PC-9 (cell line): ENCODE measurements around the gene MNT. TPM values are rescaled to one million over a fixed set of nuclear protein-coding genes. Genes with fewer than 3 reads are reported as not detected.

Experiments used
- BruUV-seq: library from RNA; stranded (reverse); fragments of 400-500 nt; replicated peaks from 2 replicates; lab custom pipeline; 2021; lab: Mats Ljungman, UMichigan
- CTCF ChIA-PET: fragments of 300-600 bp; sonication (Branson Sonifier 250); formaldehyde crosslinking; loops from one replicate; lab custom pipeline; 2022; ENCODE audit warnings: antibody characterized with exemption; lab: Charles Lee
- POLR2A ChIA-PET: fragments of 300-600 bp; sonication (Branson Sonifier 250); formaldehyde crosslinking; loops from one replicate; lab custom pipeline; 2022; ENCODE audit warnings: antibody characterized with exemption; ENCODE audit not compliant: unreplicated experiment; lab: Charles Lee
- DNase-seq, 2 experiments: peaks; one replicate each; pipeline versions ENCODE4 v3.0.0 to v3.0.0-alpha.2; 2015 to 2022; ENCODE audit warnings: mixed read lengths in 1 of 2
- H2AFZ ChIP-seq: fragments of 200-600 bp; sonication (generic); 2 replicates; pipeline ENCODE4 v1.8.1; 2017; ENCODE audit warnings: antibody characterized with exemption
- H3F3A ChIP-seq: fragments of 200-600 bp; sonication (generic); 2 replicates; pipeline ENCODE4 v1.8.1; 2017; ENCODE audit warnings: antibody characterized with exemption, mild to moderate bottlenecking, low read depth; ENCODE audit not compliant: insufficient read depth
- H3K27ac ChIP-seq: fragments of 200-600 bp; sonication (generic); 2 replicates; pipeline ENCODE4 v1.6.1; 2016; ENCODE audit warnings: mixed run types
- H3K27me3 ChIP-seq: fragments of 200-600 bp; sonication (generic); 2 replicates; pipeline ENCODE4 v1.6.1; 2016; ENCODE audit warnings: low read depth, mixed run types; ENCODE audit not compliant: insufficient read depth
- H3K36me3 ChIP-seq: fragments of 200-600 bp; sonication (generic); 2 replicates; pipeline ENCODE4 v1.6.1; 2016; ENCODE audit warnings: low read depth, mixed run types
- H3K4me1 ChIP-seq: fragments of 200-600 bp; sonication (generic); replicated peaks from 2 replicates; pipeline ENCODE4 v1.6.1; 2016; ENCODE audit warnings: mixed run types; ENCODE audit not compliant: insufficient read depth
- H3K4me2 ChIP-seq: fragments of 200-600 bp; sonication (generic); 2 replicates; pipeline ENCODE4 v1.6.1; 2017; ENCODE audit warnings: mixed run types
- H3K4me3 ChIP-seq: fragments of 200-600 bp; sonication (generic); 2 replicates; pipeline ENCODE4 v1.6.1; 2016; ENCODE audit warnings: mixed run types
- H3K79me2 ChIP-seq: fragments of 200-600 bp; sonication (generic); 2 replicates; pipeline ENCODE4 v1.6.1; 2017; ENCODE audit warnings: low read depth, mixed run types
- H3K9me2 ChIP-seq: fragments of 200-600 bp; sonication (generic); 2 replicates; pipeline ENCODE4 v1.8.1; 2017; ENCODE audit warnings: mild to moderate bottlenecking; ENCODE audit not compliant: insufficient read depth
- H3K9me3 ChIP-seq: fragments of 200-600 bp; sonication (generic); 2 replicates; pipeline ENCODE4 v1.8.1; 2016; ENCODE audit warnings: low read depth; ENCODE audit not compliant: insufficient read depth
- H4K20me1 ChIP-seq: fragments of 200-600 bp; sonication (generic); 2 replicates; pipeline ENCODE4 v1.8.1; 2017; ENCODE audit not compliant: insufficient read depth
- EZH2 ChIP-seq: fragments of 200-600 bp; sonication (generic); IDR thresholded peaks from 2 replicates; pipeline ENCODE4 v1.8.0; 2017; ENCODE audit warnings: antibody characterized with exemption, low read depth
- intact Hi-C: fragments of 100-400 bp; cut with micrococcal nuclease; formaldehyde crosslinking; loops from one replicate; pipeline ENCODE4 v1.10.0; 2022; ENCODE audit not compliant: unreplicated experiment
- total RNA-seq: library from RNA; stranded (reverse); gene quantifications from 2 replicates; pipeline ENCODE4 v1.2.3, GENCODE V29; 2021
- TF ChIP-seq, protein P1 (sequence below): fragments of 200-600 bp; sonication (generic); conservative IDR thresholded peaks from 2 replicates; pipeline ENCODE4 v1.6.1; 2017; ENCODE audit warnings: mixed run types, antibody characterized with exemption, mild to moderate bottlenecking, moderate library complexity

MNT gene
- total RNA-seq, 1 experiment from 2014 or later: 60.7 TPM

DNA sequence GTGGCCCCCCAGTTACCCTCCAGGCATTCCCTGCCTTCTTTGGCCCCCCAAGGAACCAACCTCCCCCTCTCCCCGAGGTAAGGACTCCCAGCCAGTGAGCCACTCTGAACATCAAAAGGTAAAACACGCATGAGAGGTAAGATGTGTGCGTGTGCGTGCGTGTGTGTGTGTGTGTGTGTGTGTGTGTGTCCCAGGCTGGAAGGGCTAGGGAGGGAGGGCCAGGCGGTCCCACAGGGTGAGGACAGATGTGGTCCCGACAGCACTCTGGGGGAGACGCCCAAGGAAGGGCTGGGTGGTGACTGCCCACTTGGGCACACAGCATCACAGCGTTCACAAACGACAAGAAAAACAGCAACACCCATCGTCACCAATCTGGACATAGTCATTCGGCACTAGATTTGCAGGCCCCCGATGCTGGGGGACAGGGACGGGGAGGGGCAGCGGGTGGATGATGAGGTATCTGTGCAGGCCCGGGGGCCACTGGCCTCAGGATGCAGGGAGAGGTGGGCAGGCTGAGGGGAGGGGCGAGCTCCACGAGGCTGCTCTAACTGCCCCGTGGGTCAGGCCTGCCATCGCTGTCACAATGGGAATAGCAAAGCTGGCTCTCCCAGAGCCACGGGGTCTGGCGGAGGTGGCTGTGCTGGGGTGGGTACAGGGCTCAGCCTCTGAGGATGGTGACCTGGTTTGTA, 16.3 kb downstream of the MNT start:
- Histone ChIP-seq H3K27ac (no peak overlapping the region), H3K36me3 (0 out of 2 replicates have a peak, but pooled peaks cover 3% of the 10 kb centered on the region), H3K79me2 (no peaks in the 10 kb centered on the region), H3K27me3 (no peaks in the 10 kb centered on the region), H3K4me3 (no peak overlapping the region), H3K4me1 (no peaks in the 10 kb centered on the region), H3K9me2 (no peaks in the 10 kb centered on the region), H3K4me2 (no peak overlapping the region), H3F3A (peaks cover 13% of the 10 kb centered on the region; the same call in 1 of the 2 replicates), H3K9me3 (no peaks in the 10 kb centered on the region), H2AFZ (no peak overlapping the region), H4K20me1 (0 out of 2 replicates have a peak, but pooled peaks cover 5% of the 10 kb centered on the region)
- POLR2A ChIA-PET: no interaction called here
- no TSS peak for BruUV-seq
- TF ChIP-seq, protein P1, sequence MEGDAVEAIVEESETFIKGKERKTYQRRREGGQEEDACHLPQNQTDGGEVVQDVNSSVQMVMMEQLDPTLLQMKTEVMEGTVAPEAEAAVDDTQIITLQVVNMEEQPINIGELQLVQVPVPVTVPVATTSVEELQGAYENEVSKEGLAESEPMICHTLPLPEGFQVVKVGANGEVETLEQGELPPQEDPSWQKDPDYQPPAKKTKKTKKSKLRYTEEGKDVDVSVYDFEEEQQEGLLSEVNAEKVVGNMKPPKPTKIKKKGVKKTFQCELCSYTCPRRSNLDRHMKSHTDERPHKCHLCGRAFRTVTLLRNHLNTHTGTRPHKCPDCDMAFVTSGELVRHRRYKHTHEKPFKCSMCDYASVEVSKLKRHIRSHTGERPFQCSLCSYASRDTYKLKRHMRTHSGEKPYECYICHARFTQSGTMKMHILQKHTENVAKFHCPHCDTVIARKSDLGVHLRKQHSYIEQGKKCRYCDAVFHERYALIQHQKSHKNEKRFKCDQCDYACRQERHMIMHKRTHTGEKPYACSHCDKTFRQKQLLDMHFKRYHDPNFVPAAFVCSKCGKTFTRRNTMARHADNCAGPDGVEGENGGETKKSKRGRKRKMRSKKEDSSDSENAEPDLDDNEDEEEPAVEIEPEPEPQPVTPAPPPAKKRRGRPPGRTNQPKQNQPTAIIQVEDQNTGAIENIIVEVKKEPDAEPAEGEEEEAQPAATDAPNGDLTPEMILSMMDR: no peak
- TF ChIP-seq EZH2: no peak
- intact Hi-C loops: no loop called here
- DNase-seq: no peak
- CTCF ChIA-PET: no interaction called here

- intact Hi-C loops: no loop called here
- Histone ChIP-seq H3K27me3 (no peaks in the 10 kb centered on the region), H2AFZ (no peak overlapping the region), H3K9me2 (no peaks in the 10 kb centered on the region), H3K4me2 (no peak overlapping the region), H3K27ac (no peak overlapping the region), H3K9me3 (no peaks in the 10 kb centered on the region), H3K4me1 (no peaks in the 10 kb centered on the region), H3K36me3 (no peaks in the 10 kb centered on the region), H4K20me1 (0 out of 2 replicates have a peak, but pooled peaks cover 5% of the 10 kb centered on the region), H3F3A (peaks cover 13% of the 10 kb centered on the region; the same call in 1 of the 2 replicates), H3K79me2 (no peaks in the 10 kb centered on the region), H3K4me3 (no peak overlapping the region)
- DNase-seq: no peak
- BruUV-seq: no TSS peak
- POLR2A ChIA-PET: interaction anchor here (0.5 kb wide), 1 partner anchor 330 kb away, joined by 18 read pairs; no protein-coding TSS in a partner anchor
- CTCF ChIA-PET: interaction anchor here (0.6 to 3.2 kb wide), 3 partner anchors 9 to 462 kb away, joined by 3 to 102 read pairs (median 8); no protein-coding TSS in a partner anchor
- no peak for TF ChIP-seq EZH2
- TF ChIP-seq, protein P1: no peak
Observed at GRCh38 chr17:2383628-2384167, 17.2 kb downstream of the MNT start.

GRCh38 chr17:2380950-2381649, 19.8 kb downstream of the MNT start:
- Histone ChIP-seq H3K9me2 (no peaks in the 10 kb centered on the region), H3K4me1 (no peaks in the 10 kb centered on the region), H3K27me3 (no peaks in the 10 kb centered on the region), H4K20me1 (no peaks in the 10 kb centered on the region), H3K4me2 (no peak overlapping the region), H3K79me2 (no peaks in the 10 kb centered on the region), H3K27ac (no peak overlapping the region), H3K36me3 (no peaks in the 10 kb centered on the region), H3K4me3 (no peak overlapping the region), H2AFZ (no peak overlapping the region), H3K9me3 (no peaks in the 10 kb centered on the region), H3F3A (peaks cover 13% of the 10 kb centered on the region; the same call in 1 of the 2 replicates)
- TF ChIP-seq, protein P1: no peak
- no peak for TF ChIP-seq EZH2
- intact Hi-C loops: no loop called here
- BruUV-seq: no TSS peak
- ChIA-PET CTCF (interaction anchor here (3.2 kb wide), 1 partner anchor 36 kb away, joined by 102 read pairs; no protein-coding TSS in a partner anchor), POLR2A (interaction anchor here (1.6 kb wide), 1 partner anchor 20 kb away, joined by 5 read pairs; no protein-coding TSS in a partner anchor)
- no peak for DNase-seq
